ENCODE results near the gene NECAB3.

NECAB3 gene

GRCh38 chr20:33694639-33695012, 20.4 kb upstream of the NECAB3 start:
- Histone ChIP-seq H3K36me3 (ENCODE audit: insufficient read depth, low read length) (no peaks in the 10 kb centered on the region), H3K79me2 (ENCODE audit: control insufficient read depth, insufficient read depth, low read length, unreplicated experiment) (no peaks in the 10 kb centered on the region), H2AFZ (ENCODE audit: low read length, unreplicated experiment) (no peak overlapping the region), H3K4me3 (ENCODE audit: low read depth, low read length) (no peak overlapping the region), H3K27ac (ENCODE audit: low read depth, low read length) (no peak overlapping the region), H3K27me3 (ENCODE audit: insufficient read depth, low read length) (no peaks in the 10 kb centered on the region), H3K4me1 (ENCODE audit: control insufficient read depth, insufficient read depth, low read length, unreplicated experiment) (peaks cover 16% of the 10 kb centered on the region)

- H3K27ac ChIP-seq (ENCODE audit: low read depth, low read length), result no peak overlapping the region
- H3K79me2 ChIP-seq (ENCODE audit: control insufficient read depth, insufficient read depth, low read length, unreplicated experiment), result no peaks in the 10 kb centered on the region
- H3K4me3 ChIP-seq (ENCODE audit: low read depth, low read length), result no peak overlapping the region
- no peaks in the 10 kb centered on the region for H3K36me3 ChIP-seq (ENCODE audit: insufficient read depth, low read length)
- H2AFZ ChIP-seq (ENCODE audit: low read length, unreplicated experiment), result no peak overlapping the region
- no peaks in the 10 kb centered on the region for H3K27me3 ChIP-seq (ENCODE audit: insufficient read depth, low read length)
- H3K4me1 ChIP-seq (ENCODE audit: control insufficient read depth, insufficient read depth, low read length, unreplicated experiment), result peaks cover 20% of the 10 kb centered on the region
These were observed 19.8 kb upstream of the NECAB3 start for GRCh38 chr20:33693741-33694638.

GRCh38 chr20:33693289-33693688, 19.1 kb upstream of the NECAB3 start:
- Histone ChIP-seq H3K36me3 (ENCODE audit: insufficient read depth, low read length) (no peaks in the 10 kb centered on the region), H3K27ac (ENCODE audit: low read depth, low read length) (no peak overlapping the region), H3K4me1 (ENCODE audit: control insufficient read depth, insufficient read depth, low read length, unreplicated experiment) (peaks cover 20% of the 10 kb centered on the region), H3K4me3 (ENCODE audit: low read depth, low read length) (no peak overlapping the region), H3K79me2 (ENCODE audit: control insufficient read depth, insufficient read depth, low read length, unreplicated experiment) (no peaks in the 10 kb centered on the region), H2AFZ (ENCODE audit: low read length, unreplicated experiment) (no peak overlapping the region), H3K27me3 (ENCODE audit: insufficient read depth, low read length) (no peaks in the 10 kb centered on the region)

- Histone ChIP-seq H3K27me3 (ENCODE audit: insufficient read depth, low read length) (no peaks in the 10 kb centered on the region), H3K27ac (ENCODE audit: low read depth, low read length) (peak overlapping the region; percentile 33), H3K4me3 (ENCODE audit: low read depth, low read length) (peak overlapping the region; percentile 1; the same call in 1 of the 2 replicates), H2AFZ (ENCODE audit: low read length, unreplicated experiment) (no peak overlapping the region), H3K4me1 (ENCODE audit: control insufficient read depth, insufficient read depth, low read length, unreplicated experiment) (peaks cover 35% of the 10 kb centered on the region), H3K79me2 (ENCODE audit: control insufficient read depth, insufficient read depth, low read length, unreplicated experiment) (peaks cover 7% of the 10 kb centered on the region), H3K36me3 (ENCODE audit: insufficient read depth, low read length) (no peaks in the 10 kb centered on the region)
These were observed 15.7 kb upstream of the NECAB3 start for GRCh38 chr20:33689973-33690372.

- Histone ChIP-seq H3K36me3 (ENCODE audit: insufficient read depth, low read length) (no peaks in the 10 kb centered on the region), H3K27me3 (ENCODE audit: insufficient read depth, low read length) (no peaks in the 10 kb centered on the region), H3K4me3 (ENCODE audit: low read depth, low read length) (peak overlapping the region; percentile 1; the same call in 1 of the 2 replicates), H3K79me2 (ENCODE audit: control insufficient read depth, insufficient read depth, low read length, unreplicated experiment) (peaks cover 12% of the 10 kb centered on the region), H3K4me1 (ENCODE audit: control insufficient read depth, insufficient read depth, low read length, unreplicated experiment) (peaks cover 40% of the 10 kb centered on the region), H3K27ac (ENCODE audit: low read depth, low read length) (peak overlapping the region; percentile 33), H2AFZ (ENCODE audit: low read length, unreplicated experiment) (no peak overlapping the region)
These were observed 15.3 kb upstream of the NECAB3 start for GRCh38 chr20:33689493-33689892.

GRCh38 chr20:33688938-33689424, 14.8 kb upstream of the NECAB3 start:
- no peak overlapping the region for H3K4me3 ChIP-seq (ENCODE audit: low read depth, low read length)
- no peak overlapping the region for H3K27ac ChIP-seq (ENCODE audit: low read depth, low read length)
- no peaks in the 10 kb centered on the region for H3K27me3 ChIP-seq (ENCODE audit: insufficient read depth, low read length)
- H2AFZ ChIP-seq (ENCODE audit: low read length, unreplicated experiment), result no peak overlapping the region
- H3K4me1 ChIP-seq (ENCODE audit: control insufficient read depth, insufficient read depth, low read length, unreplicated experiment), result peaks cover 45% of the 10 kb centered on the region
- no peaks in the 10 kb centered on the region for H3K36me3 ChIP-seq (ENCODE audit: insufficient read depth, low read length)
- peaks cover 17% of the 10 kb centered on the region for H3K79me2 ChIP-seq (ENCODE audit: control insufficient read depth, insufficient read depth, low read length, unreplicated experiment)

- Histone ChIP-seq H3K36me3 (ENCODE audit: insufficient read depth, low read length) (no peaks in the 10 kb centered on the region), H3K27me3 (ENCODE audit: insufficient read depth, low read length) (no peaks in the 10 kb centered on the region), H3K27ac (ENCODE audit: low read depth, low read length) (no peak overlapping the region), H3K4me3 (ENCODE audit: low read depth, low read length) (no peak overlapping the region), H2AFZ (ENCODE audit: low read length, unreplicated experiment) (no peak overlapping the region), H3K79me2 (ENCODE audit: control insufficient read depth, insufficient read depth, low read length, unreplicated experiment) (peaks cover 19% of the 10 kb centered on the region), H3K4me1 (ENCODE audit: control insufficient read depth, insufficient read depth, low read length, unreplicated experiment) (peaks cover 47% of the 10 kb centered on the region)
These were observed 14.0 kb upstream of the NECAB3 start for GRCh38 chr20:33687993-33688937.

GRCh38 chr20:33687370-33687915, 13.2 kb upstream of the NECAB3 start:
- H3K4me3 ChIP-seq (ENCODE audit: low read depth, low read length), result no peak overlapping the region
- no peaks in the 10 kb centered on the region for H3K36me3 ChIP-seq (ENCODE audit: insufficient read depth, low read length)
- peaks cover 21% of the 10 kb centered on the region for H3K79me2 ChIP-seq (ENCODE audit: control insufficient read depth, insufficient read depth, low read length, unreplicated experiment)
- no peaks in the 10 kb centered on the region for H3K27me3 ChIP-seq (ENCODE audit: insufficient read depth, low read length)
- 0 out of 2 replicates have a peak overlapping the region, but pooled peaks have one; percentile 27 for H3K27ac ChIP-seq (ENCODE audit: low read depth, low read length)
- peaks cover 49% of the 10 kb centered on the region for H3K4me1 ChIP-seq (ENCODE audit: control insufficient read depth, insufficient read depth, low read length, unreplicated experiment)
- H2AFZ ChIP-seq (ENCODE audit: low read length, unreplicated experiment), result no peak overlapping the region

GRCh38 chr20:33686984-33687366, 12.7 kb upstream of the NECAB3 start:
- no peaks in the 10 kb centered on the region for H3K36me3 ChIP-seq (ENCODE audit: insufficient read depth, low read length)
- H3K79me2 ChIP-seq (ENCODE audit: control insufficient read depth, insufficient read depth, low read length, unreplicated experiment), result peaks cover 25% of the 10 kb centered on the region
- peak overlapping the region; percentile 40 for H3K4me3 ChIP-seq (ENCODE audit: low read depth, low read length)
- no peaks in the 10 kb centered on the region for H3K27me3 ChIP-seq (ENCODE audit: insufficient read depth, low read length)
- peaks cover 52% of the 10 kb centered on the region for H3K4me1 ChIP-seq (ENCODE audit: control insufficient read depth, insufficient read depth, low read length, unreplicated experiment)
- peak overlapping the region; percentile 27; the same call in 1 of the 2 replicates for H3K27ac ChIP-seq (ENCODE audit: low read depth, low read length)
- peak overlapping the region; percentile 26 for H2AFZ ChIP-seq (ENCODE audit: low read length, unreplicated experiment)

Measured in ACC112 (cell line).